A673 (cell line): Measurements from ENCODE around the gene NEDD8.

Experiments
- CTCF ChIP-seq: fragments of 300-800, 200-600 bp; sonication (generic); conservative IDR thresholded peaks from 2 replicates; pipeline ENCODE4 v1.5.1; 2017; ENCODE audit warnings: low read depth, mild to moderate bottlenecking, antibody characterized with exemption, low read length, moderate library complexity, mixed read lengths
- EZH2 ChIP-seq: fragments of 200-600 bp; sonication (generic); IDR thresholded peaks from 2 replicates; pipeline ENCODE4 v1.6.1; 2017; ENCODE audit warnings: borderline replicate concordance, low read depth, mild to moderate bottlenecking, mixed read lengths, antibody characterized with exemption, low read length; ENCODE audit not compliant: poor library complexity, severe bottlenecking

GRCh38 chr14:24194186-24194872, 37.8 kb downstream of the NEDD8 start:
- no peak for TF ChIP-seq CTCF
- TF ChIP-seq EZH2 = no peak
